A204.1 (cell line): ENCODE data around the gene ARHGEF10L.

Source experiments
- FAIRE-seq: peaks from 2 replicates; lab custom pipeline; 2012; peaks lifted over from hg19 to GRCh38; lab: Jason Lieb, UNC

ARHGEF10L gene

DNA sequence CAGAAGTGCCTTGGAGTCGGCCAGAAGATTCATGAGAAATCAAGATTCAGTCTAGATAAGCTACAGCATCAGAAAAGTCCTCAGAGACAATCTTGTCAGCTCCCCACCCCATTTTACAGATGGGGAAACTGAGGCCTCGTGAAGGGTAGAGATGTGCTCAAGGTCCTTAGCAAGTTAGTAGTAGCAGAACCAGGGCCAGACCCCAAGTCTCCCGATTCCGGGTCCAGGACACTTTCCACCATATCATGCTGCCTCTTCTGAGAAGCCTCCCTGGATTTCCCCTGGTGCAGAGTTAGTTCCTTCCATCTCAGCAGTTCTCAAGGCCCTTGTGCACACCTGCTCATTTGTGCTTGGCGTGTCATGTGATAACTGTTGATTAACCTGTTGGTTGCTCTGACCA, 124.1 kb downstream of the ARHGEF10L start:
- FAIRE-seq: no peak

DNA sequence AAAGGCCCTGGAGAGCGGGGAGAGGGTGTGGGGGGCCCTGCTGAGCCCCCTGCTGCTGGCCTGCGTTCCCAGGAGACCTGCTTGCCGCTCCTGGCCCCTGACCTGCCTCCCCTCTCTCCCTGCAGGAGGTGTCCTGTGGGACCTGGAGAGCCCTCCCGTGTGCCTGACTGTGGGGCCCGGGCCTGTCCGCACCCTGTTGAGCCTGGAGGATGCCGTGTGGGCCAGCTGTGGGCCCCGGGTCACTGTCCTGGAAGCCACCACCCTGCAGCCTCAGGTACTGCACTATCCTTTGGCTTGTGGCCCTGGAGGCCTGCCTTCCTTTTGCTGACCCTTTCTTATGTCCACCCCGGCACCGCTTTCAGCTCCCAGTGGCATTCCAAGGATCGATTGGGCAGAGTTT, 124.8 kb downstream of the ARHGEF10L start:
- FAIRE-seq: no peak

DNA sequence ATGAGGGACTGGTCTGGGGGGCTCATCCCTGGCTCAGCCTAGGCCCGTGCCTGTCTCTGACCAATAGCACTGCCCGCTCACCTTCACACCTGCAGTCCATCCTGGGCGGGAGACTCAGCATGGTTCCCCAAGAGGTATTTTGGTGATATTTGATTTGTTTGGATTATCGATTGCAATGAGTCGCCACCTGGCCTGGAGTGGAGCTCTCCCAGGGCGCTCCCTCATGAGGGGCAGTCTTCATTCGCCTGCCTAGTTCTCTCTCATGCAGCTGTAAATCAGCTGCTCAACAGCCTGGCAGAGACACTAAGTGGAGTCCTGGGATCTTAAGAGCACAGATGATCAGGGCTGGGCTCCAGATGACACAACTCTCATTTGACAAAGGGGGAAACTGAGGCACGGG, 125.6 kb downstream of the ARHGEF10L start:
- FAIRE-seq: no peak

DNA sequence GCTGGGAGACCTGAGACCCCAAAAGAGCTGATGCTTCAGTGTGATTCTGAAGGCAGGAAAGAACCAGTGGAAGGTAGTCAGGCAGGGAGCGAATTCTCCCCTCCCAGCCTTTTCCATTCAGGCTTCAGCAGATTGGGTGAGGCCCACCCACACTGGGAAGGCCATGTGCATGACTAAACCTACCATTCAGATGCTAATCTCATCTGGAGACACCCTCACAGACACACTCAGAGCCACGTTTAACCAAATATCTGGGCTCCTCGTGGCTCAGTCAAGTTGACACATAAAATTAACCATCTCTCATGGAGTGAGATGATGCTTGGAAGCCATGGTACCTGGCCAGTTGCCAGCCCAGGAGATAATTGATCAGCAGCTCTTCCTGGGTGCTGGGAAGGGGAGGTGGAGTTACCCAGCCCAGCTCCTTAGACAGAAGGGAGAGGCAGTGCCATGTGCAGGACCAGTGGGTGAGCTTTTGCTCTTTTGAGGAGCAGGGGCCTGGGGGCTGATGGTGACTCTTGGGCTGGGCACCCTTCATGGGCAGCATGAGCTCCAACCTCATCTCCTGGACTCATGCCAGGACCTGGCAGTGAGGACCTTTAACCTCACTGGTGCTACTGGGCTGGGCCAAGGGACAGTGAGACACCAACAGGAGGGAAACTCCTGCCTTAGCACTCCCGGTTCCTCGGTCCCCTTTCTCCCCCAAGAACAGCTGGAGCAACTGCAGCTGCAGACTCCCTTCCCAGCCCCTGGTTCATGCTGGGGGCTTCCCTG, 126.6 kb downstream of the ARHGEF10L start:
- FAIRE-seq: no peak

DNA sequence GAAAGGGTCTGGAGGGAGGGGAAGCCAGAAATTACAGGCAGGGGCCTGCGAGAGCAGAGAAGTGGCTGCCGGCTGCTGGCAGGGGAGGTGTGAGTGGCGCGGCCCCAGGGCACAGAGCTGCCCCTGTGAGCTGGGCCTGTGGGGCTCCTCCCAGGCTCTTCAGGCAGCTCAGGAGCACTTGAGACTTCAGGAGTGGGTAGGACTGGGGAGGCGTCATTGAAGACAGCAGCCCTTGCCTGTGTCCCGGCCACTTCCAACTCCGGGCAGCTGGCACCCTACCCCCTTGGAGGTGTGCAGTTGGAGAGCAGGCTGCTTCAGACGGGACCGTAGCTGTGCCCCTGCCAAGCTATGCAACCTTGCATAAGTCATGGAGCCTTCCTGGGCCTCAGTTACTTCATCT, 128.1 kb downstream of the ARHGEF10L start:
- FAIRE-seq: no peak

DNA sequence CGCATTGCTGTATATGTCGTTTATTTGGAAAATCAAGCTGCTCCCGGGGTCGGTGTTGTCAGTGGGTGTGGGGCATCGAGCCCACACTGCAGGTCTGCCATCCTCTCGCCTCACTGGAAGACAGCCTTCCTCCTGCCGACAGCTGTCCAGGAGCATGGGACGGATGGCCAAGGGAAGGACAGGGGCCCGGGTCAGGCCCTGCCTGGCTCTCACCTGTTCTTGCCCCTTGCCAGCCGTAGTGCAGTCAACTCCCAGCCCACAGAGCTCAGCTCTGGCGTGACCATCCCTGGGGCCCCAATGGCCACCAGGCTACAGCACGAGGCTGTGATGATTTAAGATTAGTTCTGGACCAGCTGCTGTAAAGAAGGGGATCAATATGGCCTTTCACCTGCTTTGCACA, 128.7 kb downstream of the ARHGEF10L start:
- no peak for FAIRE-seq

DNA sequence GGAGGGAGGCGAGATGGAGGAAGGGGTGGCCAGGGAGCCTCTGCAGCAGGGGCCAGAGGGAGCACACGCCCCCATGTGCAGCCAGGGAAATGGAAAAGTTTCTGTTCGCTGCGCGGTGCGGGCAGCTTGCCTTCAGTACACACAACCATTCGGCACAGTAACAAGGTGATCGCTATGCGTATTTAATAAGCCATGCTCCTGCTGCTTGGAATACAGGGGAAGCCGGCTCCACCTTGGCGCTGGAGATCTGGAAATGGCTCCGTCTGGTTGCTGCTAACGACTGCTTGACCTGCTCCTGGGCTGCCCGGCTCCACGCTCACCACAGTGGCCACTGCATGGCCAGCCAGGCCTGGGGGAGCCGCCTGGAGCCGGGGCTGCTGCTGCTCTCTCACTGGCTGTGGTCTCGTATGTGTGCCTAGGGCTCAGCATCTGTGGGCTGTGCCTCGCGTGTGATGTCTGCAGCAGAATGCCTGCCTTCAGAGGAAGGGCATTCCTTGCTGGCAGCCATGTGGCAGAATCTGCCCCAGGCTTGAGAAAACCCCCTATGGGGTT, 129.2 kb downstream of the ARHGEF10L start:
- no peak for FAIRE-seq

DNA sequence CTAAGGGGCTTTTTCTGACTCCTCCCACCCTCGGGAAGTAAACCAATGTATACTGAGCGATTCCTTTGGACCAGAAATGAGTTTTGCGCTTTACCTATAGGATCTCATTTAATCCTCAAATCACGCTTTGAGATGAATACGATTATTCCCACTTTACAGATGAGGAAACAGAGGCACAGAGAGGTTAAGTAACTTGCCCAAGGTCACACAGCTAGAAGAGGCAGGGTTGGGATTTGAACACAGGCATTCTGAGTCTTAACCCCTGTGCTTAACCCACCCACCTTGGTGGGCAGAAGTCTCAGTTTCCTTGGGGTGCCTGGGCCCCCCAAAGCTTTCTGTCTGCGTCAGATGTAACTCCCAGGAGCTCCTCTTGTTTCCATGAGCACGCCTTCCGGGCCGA, 129.8 kb downstream of the ARHGEF10L start:
- no peak for FAIRE-seq

DNA sequence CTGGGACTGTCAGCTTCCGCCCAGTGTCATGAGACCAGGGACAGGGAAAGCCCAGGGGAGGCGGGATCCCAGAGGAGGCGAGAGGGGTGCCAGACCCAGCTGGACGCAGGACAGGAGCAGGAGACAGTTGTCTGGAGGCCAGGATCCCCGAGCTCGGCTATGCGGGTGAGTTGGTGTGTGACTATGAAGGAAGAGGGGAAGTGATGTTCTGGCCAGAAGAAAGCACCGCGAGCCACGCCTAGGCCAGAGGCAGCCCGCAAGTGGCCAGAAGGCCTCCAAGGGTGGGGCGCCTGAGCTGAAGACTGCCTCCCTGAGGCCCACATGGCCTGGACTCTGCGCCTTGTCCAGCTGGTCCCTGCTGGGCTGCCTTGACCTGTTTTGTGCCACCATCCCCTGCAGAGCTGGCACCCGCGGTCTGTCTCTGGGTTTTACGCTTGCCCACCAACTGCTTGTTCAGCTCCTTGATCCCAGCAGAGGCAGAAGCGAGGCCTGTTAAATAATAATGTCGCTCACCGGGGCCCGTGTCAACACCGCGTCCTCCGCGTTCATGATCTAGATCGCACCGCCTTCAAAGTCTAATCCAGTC, 130.5 kb downstream of the ARHGEF10L start:
- no peak for FAIRE-seq

DNA sequence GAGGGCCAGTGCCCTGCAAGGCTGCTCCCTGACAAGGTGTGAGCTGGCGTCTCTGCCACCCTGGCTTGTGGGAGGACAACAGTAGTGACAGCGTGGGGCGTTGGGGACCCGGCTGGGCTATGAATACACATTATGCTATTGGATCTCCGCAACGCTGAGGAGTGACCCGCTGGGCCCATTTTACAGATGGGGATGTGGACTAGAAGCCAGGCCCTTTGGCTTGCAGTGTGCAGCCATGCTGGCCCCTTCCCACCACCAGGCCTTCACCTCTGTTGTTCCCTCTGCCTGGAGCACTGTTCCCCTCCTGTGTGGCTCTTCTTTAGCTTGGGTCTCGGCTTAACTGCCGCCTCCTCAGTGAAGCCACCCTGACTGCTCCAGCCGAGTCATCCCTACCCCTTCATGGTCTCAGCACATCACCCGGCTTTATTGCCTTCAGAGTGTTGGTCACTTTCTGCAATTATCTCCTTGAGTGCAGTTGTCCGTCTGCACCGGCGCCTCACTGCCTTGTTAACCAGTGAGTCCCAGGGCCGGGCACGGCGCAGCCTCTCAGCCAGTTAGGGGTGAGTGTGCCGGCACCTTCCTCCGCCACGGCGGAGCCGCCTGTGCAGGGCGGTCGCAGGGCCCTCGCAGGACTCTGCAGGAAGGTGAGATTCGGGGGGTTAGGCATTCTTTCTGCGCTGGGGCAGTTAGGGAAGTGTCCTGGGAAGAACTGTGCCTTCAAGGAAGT, 131.3 kb downstream of the ARHGEF10L start:
- FAIRE-seq: no peak

DNA sequence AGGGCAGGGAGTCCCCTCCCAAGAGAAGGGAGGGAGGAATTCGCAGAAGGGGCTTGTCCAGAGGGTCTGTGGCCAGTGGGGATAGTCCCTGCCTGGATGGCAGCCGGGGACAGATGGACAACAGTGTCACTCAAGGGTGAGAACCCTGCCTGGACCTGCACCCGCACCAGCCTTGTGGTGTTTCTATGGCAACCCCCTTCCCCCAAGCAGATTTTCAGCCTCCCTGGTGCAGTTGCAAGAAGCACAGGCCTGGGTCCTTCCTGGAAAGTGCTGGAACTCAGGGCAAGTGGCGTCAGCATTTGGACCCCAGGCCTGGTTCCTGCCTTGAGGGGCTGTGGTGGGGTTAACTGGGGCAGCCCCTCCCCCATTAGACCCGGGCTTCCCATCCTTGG, 131.8 kb downstream of the ARHGEF10L start:
- FAIRE-seq: no peak

DNA sequence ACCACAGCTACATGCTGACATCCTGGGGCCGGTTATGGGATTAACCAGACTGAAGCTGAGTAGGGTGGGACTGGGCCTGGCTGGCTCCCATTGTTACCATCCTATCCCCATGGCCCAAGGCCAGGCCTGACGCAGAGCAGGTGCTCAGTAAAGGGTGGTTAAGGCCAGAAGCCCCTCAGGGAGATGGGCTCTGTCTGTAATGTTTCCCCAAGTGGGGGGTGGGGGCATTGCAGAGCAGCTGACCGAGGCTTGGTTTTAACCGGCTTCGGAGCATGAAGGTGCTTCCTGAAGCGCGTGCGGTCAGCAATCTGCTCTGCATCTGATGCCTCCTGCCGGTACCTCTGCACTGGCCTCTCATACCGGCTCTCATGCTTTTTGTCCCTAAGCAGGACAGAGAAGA, 132.2 kb downstream of the ARHGEF10L start:
- FAIRE-seq: no peak

DNA sequence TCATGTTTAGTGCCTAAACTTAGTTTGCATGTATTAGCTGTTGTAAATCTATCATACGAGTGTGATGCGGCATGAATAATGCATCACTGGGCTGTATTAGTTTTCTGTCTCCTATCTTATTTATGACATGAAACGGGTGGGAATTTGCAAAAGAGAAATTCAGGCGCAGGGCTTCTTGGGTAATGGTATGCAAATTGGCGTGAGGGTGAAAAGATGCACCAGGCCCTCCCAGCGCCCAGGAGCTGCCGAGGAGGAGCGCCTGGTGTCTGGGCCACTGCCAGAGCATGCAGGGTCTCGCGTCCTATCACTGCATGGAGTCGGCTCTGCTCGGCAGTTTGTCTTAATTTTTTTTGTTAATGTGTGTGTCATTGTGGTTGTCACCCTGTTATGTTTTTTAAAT, 132.7 kb downstream of the ARHGEF10L start:
- no peak for FAIRE-seq

DNA sequence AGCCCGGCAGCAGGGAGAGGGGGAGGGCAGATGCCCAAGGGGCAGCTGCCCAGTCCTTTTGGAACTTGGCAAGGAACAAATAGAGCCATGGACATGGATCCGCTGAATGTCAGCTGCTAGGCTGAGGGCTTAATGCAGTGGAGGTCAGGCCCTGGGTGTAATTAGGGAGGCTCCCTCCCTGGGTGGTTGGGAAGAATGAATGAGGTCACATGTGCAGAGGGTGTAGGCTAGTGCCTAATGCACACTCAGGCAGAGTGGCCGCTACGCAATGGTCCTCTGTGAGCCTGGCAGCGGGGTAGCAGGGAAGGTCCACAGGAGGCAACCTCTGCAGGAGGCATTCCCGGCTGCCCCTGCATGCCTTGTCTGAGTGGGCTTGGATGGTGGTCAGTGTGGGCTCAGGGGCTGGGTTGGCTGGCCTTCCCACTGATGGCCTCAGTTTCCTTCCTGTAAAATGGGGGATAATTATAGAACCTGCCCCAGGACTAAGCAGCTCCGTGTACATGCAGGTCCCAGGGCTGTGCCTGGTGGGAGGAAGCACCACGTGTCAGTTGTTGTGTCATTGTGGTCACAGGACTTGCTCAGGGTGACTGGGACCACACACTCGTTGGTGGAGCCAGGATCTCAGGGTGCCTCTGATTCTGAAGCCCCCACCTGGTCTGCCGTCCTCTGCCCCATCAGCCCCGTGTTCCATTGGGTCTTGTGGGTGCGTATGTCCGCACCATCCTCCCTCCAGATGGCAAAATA, 134.0 kb downstream of the ARHGEF10L start:
- no peak for FAIRE-seq

DNA sequence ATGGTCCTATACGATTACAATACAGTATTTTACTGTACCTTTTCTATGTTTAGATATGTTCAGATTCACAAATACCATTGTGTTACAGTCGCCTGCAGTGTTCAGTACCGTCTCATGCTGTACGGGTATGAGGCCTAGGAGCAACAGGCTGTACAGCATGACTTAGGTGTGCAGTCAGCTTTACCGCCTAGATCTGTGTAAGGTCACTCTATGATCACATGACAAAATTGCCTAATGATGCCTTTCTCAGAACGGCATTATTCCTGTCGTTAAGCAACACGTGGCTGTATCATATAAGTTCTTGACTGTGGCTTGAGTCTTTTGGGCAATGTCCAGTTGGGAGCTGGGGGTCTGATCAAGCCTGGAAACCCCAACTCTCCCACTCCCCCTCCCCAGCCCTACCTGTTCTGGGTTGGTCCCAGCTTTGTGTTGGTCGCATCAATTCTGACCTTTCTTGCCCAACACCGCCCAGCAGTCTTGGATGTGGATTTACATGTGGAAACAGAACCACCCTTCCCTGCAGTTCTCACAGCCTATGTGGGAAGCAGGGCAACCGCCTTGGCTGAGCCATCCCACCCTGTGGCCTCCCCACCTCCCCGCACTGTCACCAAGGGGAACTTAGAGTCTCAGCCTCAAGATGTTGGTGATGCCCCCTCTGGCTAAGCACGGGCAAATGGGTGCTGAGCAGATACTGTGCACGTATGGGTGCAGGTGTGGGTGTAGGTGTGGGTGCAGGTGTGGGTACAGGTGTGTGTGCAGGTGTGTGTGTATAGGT, 135.4 kb downstream of the ARHGEF10L start:
- FAIRE-seq: no peak

DNA sequence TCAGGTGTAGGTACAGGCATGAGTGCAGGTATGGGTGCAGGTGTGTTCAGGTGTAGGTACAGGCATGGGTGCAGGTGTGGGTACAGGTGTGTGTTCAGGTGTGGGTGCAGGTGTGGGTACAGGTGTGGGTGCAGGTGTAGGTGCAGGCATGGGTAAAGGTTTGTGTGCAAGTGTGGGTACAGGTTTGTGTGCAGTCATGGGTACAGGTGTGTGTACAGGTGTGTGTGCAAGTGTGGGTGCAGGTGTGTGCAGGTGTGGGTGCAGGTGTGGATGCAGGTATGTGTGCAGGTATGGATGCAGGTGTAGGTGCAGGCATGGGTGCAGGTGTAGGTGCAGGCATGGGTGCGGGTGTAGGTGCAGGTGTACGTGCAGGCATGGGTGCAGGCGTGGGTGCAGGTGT, 136.2 kb downstream of the ARHGEF10L start:
- FAIRE-seq: no peak

DNA sequence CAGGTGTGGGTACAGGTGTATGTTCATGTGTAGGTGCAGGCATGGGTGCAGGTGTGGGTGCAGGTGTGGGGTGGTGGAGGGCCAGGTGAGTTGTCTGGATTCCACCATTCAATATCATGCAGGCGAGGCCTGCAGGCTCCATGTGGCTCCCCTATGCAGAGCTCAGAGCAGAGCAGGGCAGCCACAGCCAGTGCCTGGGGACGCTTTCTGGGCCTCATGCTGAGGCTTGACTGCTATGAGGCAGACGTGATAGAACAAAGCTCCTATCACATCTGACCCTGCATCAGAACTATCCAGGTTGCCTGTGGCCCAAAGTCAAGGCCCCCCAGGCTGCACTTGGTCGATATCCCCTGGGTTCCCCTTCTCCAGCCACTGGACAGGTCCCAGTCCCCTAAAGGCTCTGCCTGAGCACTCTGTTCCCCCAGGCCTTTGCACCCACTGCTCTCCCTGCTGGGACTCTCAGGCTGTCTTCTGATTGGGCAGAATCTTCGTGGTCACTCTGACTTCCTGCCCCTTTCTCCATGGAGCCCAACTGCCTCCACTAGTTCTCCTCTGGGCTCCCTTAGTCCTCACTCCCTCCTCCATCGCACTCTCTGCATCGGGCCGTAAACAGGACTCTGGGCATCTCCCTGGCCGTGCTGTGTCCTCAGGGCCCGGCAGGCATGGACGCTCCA, 137.0 kb downstream of the ARHGEF10L start:
- FAIRE-seq: no peak

DNA sequence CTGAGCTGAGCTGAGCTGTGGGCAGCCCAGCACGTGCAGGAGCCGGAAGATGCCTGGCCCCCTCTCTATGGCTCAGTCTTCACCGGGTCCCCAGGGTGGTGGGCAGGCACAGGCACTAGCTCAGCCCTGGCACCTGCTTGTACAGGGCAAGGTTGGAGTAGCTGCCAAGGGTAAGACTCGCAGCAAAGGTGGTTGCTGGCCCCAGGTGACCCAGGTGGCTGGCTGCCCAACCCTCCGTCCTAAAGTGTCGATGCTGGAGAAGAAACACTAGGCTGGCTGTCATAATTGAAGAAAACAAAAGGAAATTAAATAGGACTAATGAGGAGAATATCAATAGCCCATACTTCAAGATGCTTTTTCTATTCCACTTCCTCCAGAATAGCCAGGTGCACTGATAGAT, 138.5 kb downstream of the ARHGEF10L start:
- FAIRE-seq: no peak

DNA sequence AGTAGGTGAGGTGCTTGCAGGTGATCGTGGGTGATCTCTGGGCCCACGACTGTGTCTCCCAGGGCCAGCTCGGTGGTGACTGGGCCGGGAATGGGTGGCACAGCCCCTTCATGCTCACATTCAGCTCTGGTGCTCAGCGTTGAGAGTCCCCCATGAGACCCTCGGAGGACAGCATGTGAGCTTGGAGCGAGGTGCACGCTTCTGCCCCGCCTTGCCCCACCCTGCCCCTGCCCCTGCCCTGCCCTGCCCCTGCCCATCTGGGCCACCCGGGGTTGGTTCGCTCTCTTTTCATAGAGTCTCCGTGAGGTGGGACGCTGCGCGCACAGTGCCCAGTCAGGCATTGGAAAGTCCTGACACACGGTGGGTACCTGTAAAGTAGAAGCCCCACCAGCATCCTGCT, 140.4 kb downstream of the ARHGEF10L start:
- FAIRE-seq: no peak

DNA sequence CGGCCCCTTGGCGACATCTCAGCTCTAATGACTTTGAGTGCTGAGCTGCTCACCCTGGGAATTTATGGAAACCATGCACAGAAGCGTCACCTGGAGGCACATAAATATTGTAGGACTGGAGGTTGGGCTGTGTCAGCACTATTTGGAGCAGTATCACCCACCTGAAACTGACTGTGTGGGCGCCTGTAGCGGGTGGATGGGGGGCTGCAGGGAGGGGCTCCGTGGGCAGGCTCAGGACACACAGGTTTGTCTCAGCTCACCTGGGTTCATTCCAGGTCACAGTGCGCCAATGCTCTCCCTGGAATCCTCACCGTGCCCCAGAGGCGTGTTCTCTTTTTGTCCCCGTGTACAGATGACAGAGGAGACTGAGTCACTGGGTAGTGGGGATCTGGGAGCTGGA, 140.8 kb downstream of the ARHGEF10L start:
- FAIRE-seq: no peak

DNA sequence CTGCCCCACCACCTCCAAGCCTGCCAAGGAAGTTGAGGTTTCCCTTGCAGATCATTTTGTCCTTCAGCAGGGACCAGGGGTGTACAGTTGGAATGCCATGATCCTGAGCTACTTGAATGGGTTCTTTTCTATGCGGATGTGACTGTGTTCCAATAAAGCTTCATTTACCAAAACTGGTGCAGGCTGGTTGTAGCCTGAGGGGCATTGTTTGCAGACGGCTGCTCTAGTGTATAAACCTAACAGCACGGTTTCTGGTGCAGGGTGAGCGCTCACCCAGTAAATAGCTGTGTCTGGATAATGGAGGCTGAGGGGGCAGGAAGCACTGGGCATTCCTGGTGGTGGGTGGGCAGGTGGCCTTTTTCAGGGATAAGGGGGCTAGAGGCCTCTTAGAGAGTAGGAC, 142.9 kb downstream of the ARHGEF10L start:
- no peak for FAIRE-seq
